ENCODE results near the gene ZNF598.

DNA sequence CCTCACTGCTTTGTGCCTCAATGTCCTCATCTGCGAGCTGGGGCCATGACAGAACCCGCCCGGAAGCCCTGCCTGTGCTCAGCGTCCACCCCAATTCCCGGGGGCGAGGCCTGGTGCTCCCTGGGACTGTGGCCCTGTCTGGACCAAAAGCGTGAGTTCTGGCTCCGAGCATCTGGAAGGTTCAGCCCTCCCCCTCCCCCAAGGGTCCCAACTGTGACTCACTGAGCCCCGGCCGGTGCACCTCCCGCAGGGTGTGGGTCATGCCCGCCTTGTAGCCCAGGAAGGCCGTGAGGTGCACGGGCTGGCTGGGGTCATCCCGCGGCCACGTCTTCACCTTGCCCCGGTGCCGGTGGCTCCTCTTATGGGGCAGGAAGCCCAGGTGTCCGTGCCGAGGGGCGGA lies 55.9 kb downstream of the ZNF598 start:
- TF ChIP-seq EZH2 (IDR thresholded peaks at IDR 0.05; ENCODE audit: insufficient read depth, low read length) = no peak
- TF ChIP-seq, protein P1, sequence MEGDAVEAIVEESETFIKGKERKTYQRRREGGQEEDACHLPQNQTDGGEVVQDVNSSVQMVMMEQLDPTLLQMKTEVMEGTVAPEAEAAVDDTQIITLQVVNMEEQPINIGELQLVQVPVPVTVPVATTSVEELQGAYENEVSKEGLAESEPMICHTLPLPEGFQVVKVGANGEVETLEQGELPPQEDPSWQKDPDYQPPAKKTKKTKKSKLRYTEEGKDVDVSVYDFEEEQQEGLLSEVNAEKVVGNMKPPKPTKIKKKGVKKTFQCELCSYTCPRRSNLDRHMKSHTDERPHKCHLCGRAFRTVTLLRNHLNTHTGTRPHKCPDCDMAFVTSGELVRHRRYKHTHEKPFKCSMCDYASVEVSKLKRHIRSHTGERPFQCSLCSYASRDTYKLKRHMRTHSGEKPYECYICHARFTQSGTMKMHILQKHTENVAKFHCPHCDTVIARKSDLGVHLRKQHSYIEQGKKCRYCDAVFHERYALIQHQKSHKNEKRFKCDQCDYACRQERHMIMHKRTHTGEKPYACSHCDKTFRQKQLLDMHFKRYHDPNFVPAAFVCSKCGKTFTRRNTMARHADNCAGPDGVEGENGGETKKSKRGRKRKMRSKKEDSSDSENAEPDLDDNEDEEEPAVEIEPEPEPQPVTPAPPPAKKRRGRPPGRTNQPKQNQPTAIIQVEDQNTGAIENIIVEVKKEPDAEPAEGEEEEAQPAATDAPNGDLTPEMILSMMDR (IDR thresholded peaks at IDR 0.05; ENCODE audit: insufficient read depth, low read depth, low read length) = no peak

Measured in astrocyte (in vitro differentiated cells and primary cell).